Brain pericyte (primary cell): ENCODE data around the gene DGKK.
"Not testable (repeated sequence)": the region's sequence is repeated elsewhere in the genome, so short reads cannot be mapped to it uniquely, and the experiment has no call there.

Experiments
- DNase-seq: peaks from one replicate; pipeline ENCODE4 v3.0.0-alpha.2; 2012; ENCODE audit warnings: low read depth, low spot score

The DGKK gene

DNA sequence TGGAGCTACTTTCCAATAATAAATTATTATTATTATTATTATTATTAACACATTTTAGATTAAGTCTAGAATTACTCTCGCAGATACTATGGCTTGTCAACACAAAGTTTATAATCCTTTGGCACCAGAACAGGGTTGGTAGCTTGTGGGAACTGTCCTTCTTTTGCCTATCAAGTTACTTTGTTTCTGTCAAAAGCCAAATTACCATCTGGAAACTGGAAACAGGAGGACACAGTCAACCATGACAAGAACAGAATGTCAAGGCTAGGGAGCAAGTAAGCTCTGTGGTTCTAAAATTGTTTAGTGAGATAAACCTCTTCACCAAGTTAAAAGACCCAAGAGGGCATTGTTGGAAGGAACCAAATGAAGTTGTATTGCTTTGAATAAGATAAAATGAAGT, 42.5 kb downstream of the DGKK start:
- DNase-seq, result no peak

DNA sequence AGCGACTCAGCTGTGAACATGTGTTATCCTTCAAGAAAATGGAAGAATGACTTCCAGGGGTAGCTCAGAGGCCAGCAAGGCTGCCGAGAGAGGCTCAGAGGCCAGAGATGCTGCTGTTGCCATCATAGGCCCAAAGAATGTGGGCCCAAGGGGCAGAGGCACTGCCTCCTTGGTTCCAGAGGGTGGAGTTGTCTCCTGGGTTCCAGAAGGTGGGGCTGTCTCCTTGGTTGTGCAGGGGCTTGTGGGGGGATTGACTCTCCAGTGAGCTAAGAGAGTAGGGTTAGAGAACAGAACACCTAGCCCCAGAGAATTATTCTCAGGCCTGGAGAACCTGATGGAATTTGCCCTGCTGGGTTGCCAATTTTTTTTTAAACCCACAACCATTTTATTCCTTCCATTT, 62.6 kb downstream of the DGKK start:
- DNase-seq, result no peak

GRCh38 chrX:50403903-50404302, 66.7 kb downstream of the DGKK start:
- no peak for DNase-seq

- no peak for DNase-seq
Observed at GRCh38 chrX:50402886-50403285, 67.7 kb downstream of the DGKK start.

- no peak for DNase-seq
Observed at GRCh38 chrX:50393902-50394301, 76.7 kb downstream of the DGKK start.

DNA sequence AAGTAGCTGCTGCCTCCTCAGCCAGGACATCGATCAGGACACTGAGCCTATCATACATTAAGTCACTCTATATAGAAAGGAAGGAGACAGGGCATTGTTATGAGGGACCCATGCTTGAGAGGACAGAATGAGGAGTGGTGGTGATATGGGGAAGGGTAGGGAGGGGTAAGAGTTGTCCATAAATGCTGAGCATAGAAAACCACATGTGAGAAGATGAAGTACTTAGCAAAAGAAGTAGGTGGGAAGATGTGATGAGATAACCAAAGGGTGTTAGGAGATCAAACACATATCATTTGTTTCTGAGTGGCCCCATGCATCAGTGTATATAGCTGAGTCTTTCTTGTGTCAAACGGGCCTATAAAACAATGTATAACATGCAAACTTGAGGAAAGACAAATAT, 84.1 kb downstream of the DGKK start:
- DNase-seq, result no peak

GRCh38 chrX:50381729-50382415, 88.8 kb downstream of the DGKK start:
- DNase-seq, result no peak

DNA sequence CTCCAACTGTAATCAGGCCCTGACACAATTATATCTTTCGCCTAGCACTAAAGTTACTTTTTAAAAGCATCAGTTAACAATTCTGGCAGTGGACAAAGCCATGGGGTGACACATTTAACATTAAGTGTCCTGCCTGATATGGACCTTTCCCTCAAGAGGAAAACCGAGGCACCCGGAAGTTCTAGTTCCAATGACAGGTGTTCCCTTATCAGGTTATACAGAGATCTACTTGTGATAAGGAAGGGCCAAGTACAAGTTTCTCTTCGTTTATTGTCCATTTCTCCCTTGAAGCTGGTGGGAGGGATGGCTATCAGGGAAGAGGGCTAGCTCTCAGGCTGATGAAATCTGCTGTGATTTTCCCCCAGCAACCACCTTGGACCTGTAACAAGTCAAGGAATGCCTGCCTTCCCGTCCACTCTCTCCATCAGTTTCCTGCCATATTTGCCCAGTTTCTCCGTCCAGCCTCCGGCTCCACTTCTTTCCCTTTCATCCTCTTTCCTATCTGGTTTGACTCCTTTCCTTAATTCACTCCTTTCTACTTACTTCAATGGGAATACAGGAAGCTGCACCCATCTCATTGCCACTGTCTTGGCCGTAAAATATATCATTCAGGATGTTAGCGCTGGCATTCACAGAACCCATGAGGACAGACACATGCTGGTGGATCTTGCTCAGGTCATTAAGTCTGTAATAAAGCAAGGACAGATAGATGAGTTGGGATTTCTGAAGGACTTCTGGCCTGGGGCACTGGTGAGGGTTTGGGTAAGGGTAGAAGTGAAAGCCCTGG, 95.0 kb downstream of the DGKK start:
- no peak for DNase-seq

DNA sequence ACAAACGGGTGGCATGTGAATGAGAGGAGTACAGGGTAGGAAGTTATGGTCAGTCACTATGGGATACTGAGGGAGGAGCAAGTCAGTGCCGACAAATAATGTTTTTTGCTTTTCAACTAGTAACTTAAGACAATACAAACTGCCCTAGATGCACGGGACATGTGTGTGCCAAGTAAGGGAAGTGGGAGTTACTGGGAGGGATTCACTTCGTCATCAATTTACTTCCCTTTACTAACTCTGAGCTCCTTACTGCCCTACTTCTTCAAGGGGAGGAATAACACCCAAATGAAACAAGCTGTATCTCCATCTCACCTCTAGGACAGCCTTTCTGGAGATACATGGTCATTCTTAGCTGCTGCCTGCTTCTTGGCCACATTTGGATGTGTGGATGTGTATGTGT, 97.7 kb downstream of the DGKK start:
- DNase-seq, result no peak

- no peak for DNase-seq
Observed at GRCh38 chrX:50343917-50344316, 126.7 kb downstream of the DGKK start.

DNA sequence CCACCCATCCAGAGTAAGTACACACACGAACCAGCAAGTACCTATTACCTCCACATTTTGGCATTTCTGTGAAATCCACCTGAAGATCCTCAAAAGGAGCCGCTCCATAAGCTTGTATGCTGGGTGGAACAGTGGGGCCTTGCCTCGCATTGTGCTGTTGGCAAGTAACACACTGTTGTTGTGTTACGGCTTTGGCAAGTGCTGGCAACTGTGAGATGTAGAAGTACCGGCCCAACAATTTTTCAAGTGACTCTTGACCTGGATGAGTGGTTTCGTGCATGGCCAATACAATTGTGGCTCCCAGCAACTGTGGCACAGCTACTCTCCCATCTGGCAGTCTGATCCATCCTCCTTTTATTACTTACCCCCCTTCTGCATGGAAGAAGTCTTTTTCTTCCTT, 137.3 kb downstream of the DGKK start:
- DNase-seq, result no peak

DNA sequence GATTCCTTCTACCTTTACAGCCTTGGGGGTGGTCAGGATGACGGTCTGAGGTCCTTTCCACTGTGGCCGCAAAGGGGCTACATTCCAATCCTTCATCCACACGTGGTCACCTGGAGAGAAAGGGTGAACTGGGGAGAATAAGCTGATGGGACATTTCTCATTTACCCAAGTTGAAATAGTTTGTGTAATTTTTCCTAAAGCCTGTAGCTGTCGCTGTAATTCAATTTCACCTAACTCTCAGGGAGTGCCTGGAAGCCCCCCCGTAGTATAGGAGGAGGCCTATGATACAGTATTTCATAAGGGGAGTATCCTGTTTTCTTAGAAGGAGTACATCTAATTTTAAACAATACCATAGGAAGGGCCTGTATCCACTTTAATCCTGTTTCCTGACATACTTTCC, 138.0 kb downstream of the DGKK start:
- DNase-seq, result not testable (repeated sequence)

DNA sequence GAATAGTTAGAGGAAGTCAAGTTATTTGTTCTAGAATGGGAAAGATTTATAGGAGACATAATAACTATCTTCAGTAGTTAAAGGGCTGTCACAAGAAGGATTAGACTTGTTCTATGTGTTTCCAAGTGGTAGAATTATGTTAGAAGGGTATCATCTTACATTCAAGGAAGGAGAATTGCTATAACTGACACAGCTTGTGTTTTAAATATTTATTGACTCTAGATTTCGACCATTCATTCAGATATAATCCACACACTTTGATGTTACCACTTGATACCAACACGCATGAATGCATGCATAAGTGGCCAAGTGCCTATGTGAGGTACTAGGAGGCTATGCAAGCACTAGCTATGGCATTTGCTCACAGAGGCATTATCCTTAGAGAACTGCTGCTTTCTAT, 143.4 kb downstream of the DGKK start:
- no peak for DNase-seq
